Measurements from ENCODE around the gene GH1.

The GH1 gene

GRCh38 chr17:63960430-63960829 lies 41.8 kb upstream of the GH1 start:
- Histone ChIP-seq H3K27ac (no peak overlapping the region), H3K36me3 (replicated peaks) (no peaks in the 10 kb centered on the region), H3K27me3 (replicated peaks) (no peaks in the 10 kb centered on the region), H3K4me3 (ENCODE audit: low read depth, low read length) (no peak overlapping the region)
- in situ Hi-C loops (cut with HindIII; ENCODE audit: low pct_ligation_motif_present, low sequenced_read_pairs) = no loop called here
- no peak for DNase-seq
- TF ChIP-seq, protein P1, sequence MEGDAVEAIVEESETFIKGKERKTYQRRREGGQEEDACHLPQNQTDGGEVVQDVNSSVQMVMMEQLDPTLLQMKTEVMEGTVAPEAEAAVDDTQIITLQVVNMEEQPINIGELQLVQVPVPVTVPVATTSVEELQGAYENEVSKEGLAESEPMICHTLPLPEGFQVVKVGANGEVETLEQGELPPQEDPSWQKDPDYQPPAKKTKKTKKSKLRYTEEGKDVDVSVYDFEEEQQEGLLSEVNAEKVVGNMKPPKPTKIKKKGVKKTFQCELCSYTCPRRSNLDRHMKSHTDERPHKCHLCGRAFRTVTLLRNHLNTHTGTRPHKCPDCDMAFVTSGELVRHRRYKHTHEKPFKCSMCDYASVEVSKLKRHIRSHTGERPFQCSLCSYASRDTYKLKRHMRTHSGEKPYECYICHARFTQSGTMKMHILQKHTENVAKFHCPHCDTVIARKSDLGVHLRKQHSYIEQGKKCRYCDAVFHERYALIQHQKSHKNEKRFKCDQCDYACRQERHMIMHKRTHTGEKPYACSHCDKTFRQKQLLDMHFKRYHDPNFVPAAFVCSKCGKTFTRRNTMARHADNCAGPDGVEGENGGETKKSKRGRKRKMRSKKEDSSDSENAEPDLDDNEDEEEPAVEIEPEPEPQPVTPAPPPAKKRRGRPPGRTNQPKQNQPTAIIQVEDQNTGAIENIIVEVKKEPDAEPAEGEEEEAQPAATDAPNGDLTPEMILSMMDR (IDR thresholded peaks at IDR 0.05; ENCODE audit: low read depth, low read length, missing control alignments) = no peak

DNA sequence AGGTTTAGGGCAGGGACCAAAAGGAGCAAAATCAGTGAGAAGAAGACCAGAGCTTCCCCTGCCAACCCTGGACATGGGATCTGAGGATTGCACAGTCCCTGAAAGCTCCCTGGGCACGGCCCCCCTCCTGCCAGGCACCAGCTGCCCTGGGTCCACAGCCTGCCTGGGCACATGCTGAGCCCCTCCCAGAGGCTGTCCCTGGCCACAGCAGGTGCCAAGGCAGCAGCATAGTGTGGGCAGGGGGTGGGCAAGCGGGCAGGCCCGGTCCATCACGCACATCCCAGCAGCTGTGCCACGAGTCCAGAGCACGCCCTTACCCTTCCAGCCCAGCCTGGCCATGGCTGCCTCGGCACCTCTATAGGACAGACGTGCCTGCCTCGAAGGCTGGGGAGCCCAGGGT lies 41.4 kb upstream of the GH1 start:
- no peak overlapping the region for H3K4me3 ChIP-seq (ENCODE audit: low read depth, low read length)
- H3K36me3 ChIP-seq (replicated peaks) = no peaks in the 10 kb centered on the region
- no peak for DNase-seq
- in situ Hi-C loops (cut with HindIII; ENCODE audit: low pct_ligation_motif_present, low sequenced_read_pairs) = no loop called here
- TF ChIP-seq, protein P1 (IDR thresholded peaks at IDR 0.05; ENCODE audit: low read depth, low read length, missing control alignments) = no peak
- H3K27me3 ChIP-seq (replicated peaks) = no peaks in the 10 kb centered on the region
- H3K27ac ChIP-seq = no peak overlapping the region

DNA sequence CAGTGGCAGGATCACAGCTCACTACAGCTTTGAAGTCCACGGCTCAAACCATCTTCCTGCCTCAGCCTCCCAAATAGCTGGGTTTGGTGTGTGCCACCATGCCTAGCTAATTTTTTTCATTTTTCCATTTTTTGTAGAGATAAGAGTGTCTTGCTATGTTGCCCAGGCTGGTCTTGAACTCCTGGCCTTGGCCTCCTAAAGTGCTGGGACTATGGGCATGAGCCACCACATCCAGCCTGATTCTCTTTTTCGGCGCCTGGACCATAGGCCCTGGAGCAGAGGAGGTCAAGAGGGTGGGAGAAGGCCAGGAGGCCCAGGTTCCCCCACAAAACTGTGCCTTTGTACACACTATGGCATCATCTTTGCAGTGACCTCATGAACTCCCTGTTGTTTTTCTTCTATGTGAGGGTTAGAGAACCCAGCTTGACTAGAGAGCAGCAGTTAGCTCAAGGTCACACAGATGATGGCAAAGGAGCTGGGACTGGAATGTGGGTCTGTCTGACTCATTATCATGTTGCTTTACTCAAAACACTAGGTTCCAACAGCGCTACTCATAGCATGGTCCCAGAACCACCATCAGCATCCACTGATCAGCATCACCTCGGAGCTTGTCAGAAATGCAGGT lies 37.8 kb upstream of the GH1 start:
- Histone ChIP-seq H3K27me3 (replicated peaks) (peaks cover 2% of the 10 kb centered on the region), H3K27ac (no peak overlapping the region), H3K36me3 (replicated peaks) (no peaks in the 10 kb centered on the region), H3K4me3 (ENCODE audit: low read depth, low read length) (no peak overlapping the region)
- in situ Hi-C loops (cut with HindIII; ENCODE audit: low pct_ligation_motif_present, low sequenced_read_pairs) = no loop called here
- TF ChIP-seq, protein P1 (IDR thresholded peaks at IDR 0.05; ENCODE audit: low read depth, low read length, missing control alignments) = no peak
- DNase-seq = peak; percentile 49

GRCh38 chr17:63955791-63956190 lies 37.2 kb upstream of the GH1 start:
- no peak overlapping the region for H3K4me3 ChIP-seq (ENCODE audit: low read depth, low read length)
- DNase-seq = no peak
- TF ChIP-seq, protein P1 (IDR thresholded peaks at IDR 0.05; ENCODE audit: low read depth, low read length, missing control alignments) = no peak
- H3K27me3 ChIP-seq (replicated peaks) = peaks cover 2% of the 10 kb centered on the region
- H3K27ac ChIP-seq = no peak overlapping the region
- in situ Hi-C loops (cut with HindIII; ENCODE audit: low pct_ligation_motif_present, low sequenced_read_pairs) = no loop called here
- H3K36me3 ChIP-seq (replicated peaks) = no peaks in the 10 kb centered on the region

GRCh38 chr17:63955232-63955631 lies 36.6 kb upstream of the GH1 start:
- DNase-seq = no peak
- Histone ChIP-seq H3K27ac (no peak overlapping the region), H3K36me3 (replicated peaks) (no peaks in the 10 kb centered on the region), H3K27me3 (replicated peaks) (peaks cover 2% of the 10 kb centered on the region), H3K4me3 (ENCODE audit: low read depth, low read length) (no peak overlapping the region)
- in situ Hi-C loops (cut with HindIII; ENCODE audit: low pct_ligation_motif_present, low sequenced_read_pairs) = no loop called here
- TF ChIP-seq, protein P1 (IDR thresholded peaks at IDR 0.05; ENCODE audit: low read depth, low read length, missing control alignments) = no peak

Measured in brain microvascular endothelial cell (primary cell).